ENCODE results near the gene MAML1. TPM values are rescaled to one million over a fixed set of nuclear protein-coding genes. Genes with fewer than 3 reads are reported as not detected.
"Not testable (repeated sequence)": the region's sequence is repeated elsewhere in the genome, so short reads cannot be mapped to it uniquely, and the experiment has no call there.

Gene MAML1
- polyA plus RNA-seq (ENCODE audit: insufficient read length in 4 of 4): 10 to 100 TPM; 40.1 to 47.1 (median 43.2) TPM

DNA sequence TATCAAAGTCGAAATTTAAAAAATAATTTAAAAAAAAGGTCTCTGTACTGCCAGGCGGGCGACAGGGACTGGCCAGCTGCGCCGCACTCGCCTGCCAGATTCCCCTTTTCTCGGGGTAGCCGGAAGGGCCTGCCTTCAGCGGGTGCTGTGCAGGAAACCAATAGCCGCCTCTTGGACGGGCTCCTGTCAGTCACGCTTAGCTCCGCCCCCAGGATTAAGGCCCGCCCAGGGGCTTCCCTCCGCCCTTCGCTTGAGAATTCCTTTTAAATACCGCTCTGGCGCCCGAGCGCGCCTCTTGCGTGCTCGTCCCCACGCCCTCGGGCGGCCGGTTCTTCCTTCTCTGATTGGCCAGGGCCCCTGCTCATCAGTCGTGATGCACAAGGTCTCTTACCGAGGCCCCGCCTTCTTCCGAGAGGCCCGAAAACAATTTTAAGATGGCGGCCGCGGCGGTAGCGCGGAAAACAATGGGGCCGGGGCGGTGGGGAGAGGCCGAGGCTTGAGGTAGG lies at the start of gene MAML1:
TSS of gene MAML1 (plus strand) at position 411 of the 506 bp plus-strand sequence. CDS start 291 bp downstream, outside the sequence.
- DNase-seq (ENCODE audit: low read depth in 4 of 4, low spot score in 3 of 4): peak; percentile 99 to 100 (median 100)

GRCh38 chr5:179689212-179689611 lies 43.4 kb upstream of the MAML1 start:
- DNase-seq (ENCODE audit: low read depth in 4 of 4, low spot score in 3 of 4): not testable (repeated sequence)

DNA sequence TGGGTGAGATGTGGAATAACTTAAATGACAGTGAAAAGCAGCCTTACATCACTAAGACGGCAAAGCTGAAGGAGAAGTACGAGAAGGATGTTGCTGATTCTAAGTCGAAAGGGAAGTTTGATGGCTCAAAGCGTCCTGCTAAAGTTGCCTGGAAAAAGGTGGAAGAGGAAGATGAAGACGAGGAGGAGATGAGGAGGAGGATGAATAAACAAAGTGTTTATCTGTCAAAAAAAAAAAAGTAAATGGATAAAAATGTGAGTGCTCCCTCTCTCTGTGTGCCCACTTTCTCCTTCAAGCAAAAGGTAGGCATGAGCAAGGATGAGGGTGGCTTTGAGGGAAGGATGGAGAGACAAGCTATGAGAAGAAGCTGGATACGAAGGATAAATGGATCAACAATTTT lies 38.1 kb upstream of the MAML1 start:
- DNase-seq (ENCODE audit: low read depth in 4 of 4, low spot score in 3 of 4): no peak

DNA sequence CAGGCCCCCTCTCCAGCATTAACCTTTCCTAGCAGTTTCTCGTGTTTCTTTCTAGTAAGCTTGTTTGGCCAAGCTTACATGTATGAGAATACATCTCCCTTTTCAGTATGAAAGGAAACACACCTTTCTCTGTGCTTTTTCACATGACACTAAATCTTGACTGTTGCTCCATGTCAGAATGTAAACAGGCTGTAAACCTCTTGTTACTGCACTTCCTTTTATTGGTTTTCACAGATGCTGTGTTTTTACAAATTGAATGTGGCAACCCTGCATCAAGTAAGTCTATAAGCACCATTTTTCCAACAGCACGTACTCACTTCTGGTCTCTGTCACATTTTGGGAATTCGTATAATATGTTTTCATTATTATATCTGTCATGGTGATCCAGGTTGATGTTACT lies 36.0 kb upstream of the MAML1 start:
- no peak for DNase-seq (ENCODE audit: low read depth in 4 of 4, low spot score in 3 of 4)

GRCh38 chr5:179697108-179697507 lies 35.5 kb upstream of the MAML1 start:
- DNase-seq (ENCODE audit: low read depth in 4 of 4, low spot score in 3 of 4): no peak

- DNase-seq (ENCODE audit: low read depth in 4 of 4, low spot score in 3 of 4): not testable (repeated sequence)
Observed at GRCh38 chr5:179697543-179697942, 35.1 kb upstream of the MAML1 start.

GRCh38 chr5:179697993-179698934 lies 34.4 kb upstream of the MAML1 start:
- peak; percentile 98 to 99 (median 99) for DNase-seq (ENCODE audit: low read depth in 4 of 4, low spot score in 3 of 4)

DNA sequence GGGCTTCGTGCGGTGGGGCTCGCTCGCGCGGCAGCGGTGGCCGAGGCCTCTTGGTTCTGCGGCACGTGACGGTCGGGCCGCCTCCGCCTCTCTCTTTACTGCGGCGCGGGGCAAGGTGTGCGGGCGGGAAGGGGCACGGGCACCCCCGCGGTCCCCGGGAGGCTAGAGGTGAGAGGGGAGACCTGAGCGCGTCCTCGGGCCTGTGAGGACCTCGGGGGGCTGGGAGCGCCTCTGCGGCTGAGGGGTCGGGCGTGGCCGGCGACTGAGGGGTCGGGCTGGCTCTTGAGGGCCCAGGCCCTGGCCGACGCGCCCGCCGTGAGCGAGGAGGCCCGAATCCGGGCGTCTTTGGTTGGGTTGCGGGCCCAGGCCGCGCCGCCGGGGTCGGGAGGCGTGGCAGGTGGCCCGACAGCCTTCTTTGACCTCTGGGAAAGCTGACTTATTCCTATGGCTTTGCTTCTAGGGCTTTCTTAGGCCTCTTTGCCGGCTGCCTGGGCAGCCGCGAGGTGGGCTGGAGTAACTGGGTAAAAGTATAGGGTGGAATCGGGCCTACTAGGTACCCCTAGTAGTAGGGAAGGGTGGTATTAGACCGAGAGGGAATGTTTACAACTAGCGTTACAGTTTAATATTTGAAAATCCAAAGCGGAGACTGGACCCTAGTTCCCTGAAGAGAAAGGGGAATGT lies 33.5 kb upstream of the MAML1 start, which contains the start of gene CANX:
TSS of gene CANX (plus strand) at position 33 of the 681 bp plus-strand sequence. CDS start 6,715 bp downstream, outside the sequence.
- DNase-seq (ENCODE audit: low read depth in 4 of 4, low spot score in 3 of 4): peak in 1 of 4 donors; percentile 29

GRCh38 chr5:179699616-179700237 lies 32.9 kb upstream of the MAML1 start:
- DNase-seq (ENCODE audit: low read depth in 4 of 4, low spot score in 3 of 4): peak in 1 of 4 donors; percentile 27

- DNase-seq (ENCODE audit: low read depth in 4 of 4, low spot score in 3 of 4): no peak
Observed at GRCh38 chr5:179700401-179700918, 32.2 kb upstream of the MAML1 start.

GRCh38 chr5:179716286-179716685 lies 16.3 kb upstream of the MAML1 start:
- DNase-seq (ENCODE audit: low read depth in 4 of 4, low spot score in 3 of 4): no peak

DNA sequence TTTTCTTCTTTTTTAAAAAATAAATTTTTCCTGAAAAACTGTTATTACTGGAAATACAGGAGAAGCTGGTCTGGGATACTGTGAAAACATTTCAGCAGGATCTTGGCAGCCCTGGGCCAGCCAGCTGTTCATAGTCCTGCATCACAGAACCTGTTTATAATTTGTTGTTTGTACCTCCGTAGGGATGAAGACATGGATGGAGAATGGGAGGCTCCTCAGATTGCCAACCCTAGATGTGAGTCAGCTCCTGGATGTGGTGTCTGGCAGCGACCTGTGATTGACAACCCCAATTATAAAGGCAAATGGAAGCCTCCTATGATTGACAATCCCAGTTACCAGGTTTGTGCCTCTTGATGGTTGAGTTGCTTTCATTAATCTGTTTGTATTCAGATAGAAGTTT lies 12.4 kb upstream of the MAML1 start:
- DNase-seq (ENCODE audit: low read depth in 4 of 4, low spot score in 3 of 4): no peak

GRCh38 chr5:179724163-179724562 lies 8.5 kb upstream of the MAML1 start:
- no peak for DNase-seq (ENCODE audit: low read depth in 4 of 4, low spot score in 3 of 4)

DNA sequence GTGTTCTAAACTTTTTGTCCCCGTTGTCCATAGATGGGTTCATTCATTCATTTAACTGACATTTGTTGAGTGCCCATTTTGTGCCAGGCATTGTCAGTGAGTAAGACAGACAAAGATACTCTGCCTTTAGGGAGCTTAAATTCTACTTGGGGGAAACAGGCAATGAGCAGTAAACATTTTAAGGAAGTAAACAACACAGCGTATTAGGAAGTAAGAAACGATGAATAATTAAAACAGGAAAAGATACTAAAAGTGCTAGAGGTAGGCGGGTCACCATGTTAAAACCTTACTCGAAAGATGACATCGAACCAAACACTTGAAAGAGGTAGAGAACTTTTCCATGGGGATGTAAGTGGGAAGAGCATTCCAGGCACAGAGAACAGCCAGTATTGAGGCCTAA lies 5.5 kb upstream of the MAML1 start:
- no peak for DNase-seq (ENCODE audit: low read depth in 4 of 4, low spot score in 3 of 4)

DNA sequence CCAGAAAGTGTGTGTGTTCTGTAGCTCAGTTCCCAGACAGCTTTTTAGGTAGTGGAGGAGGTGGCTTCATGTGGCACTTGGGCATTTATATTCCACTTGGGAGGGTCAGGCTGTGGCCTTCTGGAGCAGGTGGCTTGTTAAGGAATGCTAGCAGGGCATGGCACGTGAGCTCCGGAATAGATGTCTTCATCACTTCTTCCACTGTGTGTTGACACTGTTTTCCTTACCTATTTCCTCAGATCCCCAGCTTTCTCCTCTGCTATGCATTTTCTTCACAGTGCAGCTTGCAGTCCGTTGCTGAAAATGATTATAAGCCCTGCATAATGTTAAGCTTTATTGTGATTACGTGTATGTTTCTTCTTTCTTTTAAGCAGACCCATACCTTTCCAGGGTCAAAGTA lies 3.3 kb upstream of the MAML1 start:
- DNase-seq (ENCODE audit: low read depth in 4 of 4, low spot score in 3 of 4): no peak

- DNase-seq (ENCODE audit: low read depth in 4 of 4, low spot score in 3 of 4): no peak
Observed at GRCh38 chr5:179729727-179730126, 2.9 kb upstream of the MAML1 start.

DNA sequence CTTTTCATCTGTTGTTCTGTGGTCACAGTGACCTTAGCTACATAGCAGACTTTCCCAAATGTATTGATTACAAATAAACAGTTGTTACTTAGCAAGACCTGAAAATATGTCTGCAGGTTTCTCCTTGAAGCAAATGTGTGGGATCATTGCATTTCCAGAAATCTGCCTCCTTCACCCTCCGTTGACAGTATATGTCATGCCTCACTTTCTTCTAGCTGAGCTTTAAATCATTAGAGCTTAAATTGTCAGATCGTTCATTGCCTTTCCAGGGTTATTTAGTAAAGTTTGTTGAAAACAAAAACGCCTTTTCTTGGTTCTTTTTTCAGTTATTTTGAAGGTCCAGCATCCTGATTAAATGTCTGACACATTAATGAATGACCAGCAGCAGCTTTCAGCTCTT lies 2.3 kb upstream of the MAML1 start:
- DNase-seq (ENCODE audit: low read depth in 4 of 4, low spot score in 3 of 4): no peak

DNA sequence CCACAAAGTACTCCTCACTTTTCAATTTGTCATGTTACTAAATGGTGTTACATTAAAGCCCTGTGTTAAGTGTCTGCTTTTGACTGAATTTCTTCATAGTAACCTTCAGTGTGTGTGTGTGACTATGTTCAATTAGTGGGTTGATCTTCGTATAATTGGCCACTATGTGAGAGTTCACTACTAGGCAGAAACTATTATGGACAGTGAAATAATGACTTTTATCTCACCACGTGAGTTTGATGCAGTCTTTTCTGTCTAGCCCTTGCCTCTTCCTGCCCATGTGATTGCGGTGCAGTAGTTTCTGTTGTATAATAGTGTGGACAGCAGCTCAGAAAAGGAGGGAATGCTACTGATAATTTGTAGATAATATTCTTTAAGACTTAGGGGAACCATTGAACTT lies 1.8 kb upstream of the MAML1 start:
- no peak for DNase-seq (ENCODE audit: low read depth in 4 of 4, low spot score in 3 of 4)

DNA sequence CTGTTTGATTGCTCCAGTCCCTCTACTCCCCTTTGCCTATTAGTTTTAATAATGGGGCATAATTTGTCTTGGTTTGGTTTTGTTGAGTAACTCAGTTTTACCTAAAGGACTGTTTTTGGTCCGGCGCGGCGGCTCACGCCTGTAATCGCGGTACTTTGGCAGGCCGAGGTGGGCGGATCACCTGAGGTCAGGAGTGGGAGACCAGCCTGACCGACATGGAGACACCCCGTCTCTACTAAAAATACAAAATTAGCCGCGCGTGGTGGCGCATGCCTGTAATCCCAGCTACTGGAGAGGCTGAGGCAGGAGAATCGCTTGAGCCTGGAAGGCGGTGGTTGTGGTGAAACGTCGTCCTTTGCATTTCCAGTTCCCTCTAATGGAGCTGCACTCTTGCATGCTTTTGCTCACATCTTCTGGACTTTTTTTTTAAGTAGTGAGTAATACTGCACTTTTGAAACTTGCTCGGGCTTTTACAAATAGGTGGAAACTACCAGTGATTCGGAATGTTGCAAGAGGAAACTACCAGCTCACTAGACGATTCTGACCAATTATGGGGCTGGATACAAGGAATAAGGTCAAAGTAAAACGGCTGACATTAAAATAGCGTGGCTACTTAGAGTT lies 721 bp upstream of the MAML1 start:
- DNase-seq (ENCODE audit: low read depth in 4 of 4, low spot score in 3 of 4): peak in 1 of 4 donors; percentile 10

Measured in left renal pelvis (tissue), 4 donors.